Upper lobe of left lung (tissue), 6 donors: ENCODE results near the gene XPNPEP2. TPM values are rescaled to one million over a fixed set of nuclear protein-coding genes. Genes with fewer than 3 reads are reported as not detected.

Source experiments
- ATAC-seq, 2 donors: fragments of 200-7000 bp; cut with Tn5 transposase; one replicate each; pipeline ENCODE4 v1.9.1; 2022; ENCODE audit warnings: mild to moderate bottlenecking in 2 of 2, moderate library complexity in 2 of 2; ENCODE audit not compliant: low FRiP score in 2 of 2
- DNase-seq, 2 donors: peaks; one replicate each; pipeline ENCODE4 v3.0.0-alpha.2; 2019 to 2020
- H3K27ac ChIP-seq, 4 donors: fragments of 200-600 bp; sonication (generic); one replicate each; pipeline ENCODE4 v1.5.1; 2016 to 2019
- H3K27me3 ChIP-seq, 4 donors: fragments of 200-600 bp; sonication (generic); one replicate each; pipeline ENCODE4 v1.5.1; 2017 to 2019
- H3K36me3 ChIP-seq, 4 donors: fragments of 200-600 bp; sonication (generic); one replicate each; pipeline ENCODE4 v1.5.1; 2016 to 2019
- H3K4me1 ChIP-seq, 4 donors: fragments of 200-600 bp; sonication (generic); one replicate each; pipeline ENCODE4 v1.5.1; 2018 to 2019
- H3K4me3 ChIP-seq, 4 donors: fragments of 200-600 bp; sonication (generic); one replicate each; pipeline ENCODE4 v1.5.1; 2017 to 2019; ENCODE audit warnings: mild to moderate bottlenecking in 2 of 4, moderate library complexity in 1 of 4
- H3K9me3 ChIP-seq, 4 donors: fragments of 200-600 bp; sonication (generic); one replicate each; pipeline ENCODE4 v1.5.1; 2018 to 2019
- EP300 ChIP-seq, 4 donors: sonication (generic); formaldehyde crosslinking; IDR thresholded peaks; one replicate each; pipeline ENCODE4 v1.5.1; 2017; ENCODE audit warnings: antibody characterized with exemption in 4 of 4, control low read depth in 2 of 4
- POLR2A ChIP-seq, 4 donors: fragments of 450-650 bp; IDR thresholded peaks; one replicate each; pipeline ENCODE4 v1.5.1; 2016 to 2017; ENCODE audit warnings: antibody characterized with exemption in 4 of 4, mild to moderate bottlenecking in 2 of 4
- POLR2AphosphoS5 ChIP-seq, 2 donors: sonication (generic); formaldehyde crosslinking; IDR thresholded peaks; one replicate each; pipeline ENCODE4 v1.5.1; 2017; ENCODE audit warnings: antibody characterized with exemption in 2 of 2
- WGBS, 2 donors: methylation state at CpG; one replicate each; pipeline ENCODE4 v1.1.5; 2017 to 2018; 5-methylcytosine and 5-hydroxymethylcytosine counted together
- total RNA-seq, 6 donors: library from RNA; depleted of rRNA in 4 of 6; stranded (reverse); fragments of >200 nt in 4 of 6; gene quantifications; one replicate each; pipeline versions ENCODE4 v1.1.0 to v1.2.1, GENCODE V29; 2016 to 2021
- TF ChIP-seq, protein P1 (sequence below), 6 experiments: fragments of 450-650 bp in 4 of 6; fragments of 200-600 bp in 2 of 6; sonication (generic) in 2 of 6; IDR thresholded peaks; one replicate each; pipeline ENCODE4 v1.5.1; 2016 to 2019; ENCODE audit warnings: antibody characterized with exemption in 6 of 6
- donor health status: DM: no; HTN: no; CAD: no; lungs with moderate emphysema.
- donor health status: DM: no; HTN: yes; CAD: no; lungs with severe emphysema.

Gene XPNPEP2
- total RNA-seq, 6 donors from 2014 or later: 0.91 to 5.1 (median 2.5) TPM; not detected in 2

- no peak for DNase-seq
- TF ChIP-seq, protein P1, sequence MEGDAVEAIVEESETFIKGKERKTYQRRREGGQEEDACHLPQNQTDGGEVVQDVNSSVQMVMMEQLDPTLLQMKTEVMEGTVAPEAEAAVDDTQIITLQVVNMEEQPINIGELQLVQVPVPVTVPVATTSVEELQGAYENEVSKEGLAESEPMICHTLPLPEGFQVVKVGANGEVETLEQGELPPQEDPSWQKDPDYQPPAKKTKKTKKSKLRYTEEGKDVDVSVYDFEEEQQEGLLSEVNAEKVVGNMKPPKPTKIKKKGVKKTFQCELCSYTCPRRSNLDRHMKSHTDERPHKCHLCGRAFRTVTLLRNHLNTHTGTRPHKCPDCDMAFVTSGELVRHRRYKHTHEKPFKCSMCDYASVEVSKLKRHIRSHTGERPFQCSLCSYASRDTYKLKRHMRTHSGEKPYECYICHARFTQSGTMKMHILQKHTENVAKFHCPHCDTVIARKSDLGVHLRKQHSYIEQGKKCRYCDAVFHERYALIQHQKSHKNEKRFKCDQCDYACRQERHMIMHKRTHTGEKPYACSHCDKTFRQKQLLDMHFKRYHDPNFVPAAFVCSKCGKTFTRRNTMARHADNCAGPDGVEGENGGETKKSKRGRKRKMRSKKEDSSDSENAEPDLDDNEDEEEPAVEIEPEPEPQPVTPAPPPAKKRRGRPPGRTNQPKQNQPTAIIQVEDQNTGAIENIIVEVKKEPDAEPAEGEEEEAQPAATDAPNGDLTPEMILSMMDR (IDR thresholded peaks at IDR 0.05): no peak
- TF ChIP-seq POLR2AphosphoS5 (IDR thresholded peaks at IDR 0.05) (no peak), EP300 (IDR thresholded peaks at IDR 0.05) (no peak), POLR2A (IDR thresholded peaks at IDR 0.05) (no peak)
- Histone ChIP-seq H3K27me3 (no peaks in the 10 kb centered on the region), H3K9me3 (no peaks in the 10 kb centered on the region), H3K4me3 (peak overlapping the region in 3 of 4 donors; percentile 28 to 47 (median 38)), H3K4me1 (peaks cover 0 to 9% (median 2%) of the 10 kb centered on the region in 4 donors), H3K36me3 (no peaks in the 10 kb centered on the region), H3K27ac (peak overlapping the region; percentile 62 to 82 (median 76))
- peak in 1 of 2 donors; percentile 52 for ATAC-seq
- 76 to 82% methylated on average over 4 to 6 of the region's 6 CpGs for WGBS, 2 donors
These were observed 41.8 kb downstream of the XPNPEP2 start for GRCh38 chrX:129780441-129781105.

- ATAC-seq: peak; percentile 49 to 74
- peak overlapping the region in 3 of 4 donors; percentile 28 to 47 (median 38) for H3K4me3 ChIP-seq
- DNase-seq: peak in 1 of 2 donors; percentile 73
- TF ChIP-seq POLR2AphosphoS5 (IDR thresholded peaks at IDR 0.05) (peak in 1 of 2 donors; percentile 12), EP300 (IDR thresholded peaks at IDR 0.05) (no peak), POLR2A (IDR thresholded peaks at IDR 0.05) (peak in 1 of 4 donors; percentile 40)
- TF ChIP-seq, protein P1 (IDR thresholded peaks at IDR 0.05): no peak
- peaks cover 0 to 15% (median 2%) of the 10 kb centered on the region in 4 donors for H3K4me1 ChIP-seq
- H3K9me3 ChIP-seq: no peaks in the 10 kb centered on the region
- WGBS, 2 donors: 60% methylated on average over 8 of the region's 8 CpGs; no CpG with 5 or more reads in 1 of the 2 donors
- H3K36me3 ChIP-seq: no peaks in the 10 kb centered on the region
- no peaks in the 10 kb centered on the region for H3K27me3 ChIP-seq
- peak overlapping the region; percentile 62 to 82 (median 76) for H3K27ac ChIP-seq
These were observed 42.4 kb downstream of the XPNPEP2 start for GRCh38 chrX:129781134-129781672.

DNA sequence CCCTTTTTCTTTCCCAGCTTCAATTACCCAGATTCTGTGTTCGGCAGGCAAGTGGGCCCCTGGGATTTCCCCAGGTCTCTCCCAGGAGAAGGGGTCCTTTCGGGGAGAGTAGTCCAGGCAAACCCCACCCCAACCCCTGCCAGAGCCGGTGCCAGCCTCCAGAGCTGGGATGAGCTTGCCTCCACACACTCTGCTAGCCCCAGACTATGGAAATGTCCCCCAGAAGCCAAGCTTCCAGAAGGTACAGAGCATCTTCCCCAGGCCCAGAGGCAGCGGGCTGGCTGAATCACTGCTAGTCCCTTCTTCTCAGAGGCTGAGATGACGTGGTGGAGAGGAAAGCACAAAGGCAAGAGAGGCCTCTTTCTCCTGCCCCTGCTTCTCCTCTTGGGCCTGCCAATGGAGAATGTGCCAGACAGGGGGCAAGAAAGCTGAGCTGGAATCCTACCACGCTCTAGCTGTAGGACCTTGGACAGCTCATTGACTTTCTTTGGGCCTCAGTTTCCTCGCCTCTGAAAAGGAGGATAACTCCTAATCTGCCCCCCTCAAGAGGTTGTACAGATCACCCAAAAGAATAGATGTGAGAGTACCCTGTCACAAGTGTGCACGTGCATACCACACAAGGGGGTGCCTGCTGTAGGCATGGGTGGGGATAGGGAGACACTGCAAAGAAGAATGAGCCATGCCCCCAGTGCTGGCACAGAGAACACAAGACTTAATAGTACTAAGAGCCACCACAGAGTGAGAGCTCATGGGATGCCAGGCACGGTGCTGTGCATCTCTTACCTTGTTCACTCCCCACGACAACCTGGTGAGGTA is 43.1 kb downstream of the XPNPEP2 start:
- 67 to 69% methylated on average over 2 to 10 of the region's 10 CpGs for WGBS, 2 donors
- Histone ChIP-seq H3K27ac (peak overlapping the region in 3 of 4 donors; percentile 53 to 82 (median 82)), H3K9me3 (no peaks in the 10 kb centered on the region), H3K4me1 (peaks cover 0 to 15% (median 2%) of the 10 kb centered on the region in 4 donors), H3K36me3 (no peaks in the 10 kb centered on the region), H3K4me3 (peak overlapping the region in 3 of 4 donors; percentile 4 to 47 (median 9)), H3K27me3 (no peaks in the 10 kb centered on the region)
- no peak for DNase-seq
- no peak for ATAC-seq
- TF ChIP-seq, protein P1 (IDR thresholded peaks at IDR 0.05): no peak
- TF ChIP-seq POLR2AphosphoS5 (IDR thresholded peaks at IDR 0.05): no peak
- no peak for TF ChIP-seq POLR2A (IDR thresholded peaks at IDR 0.05)

DNA sequence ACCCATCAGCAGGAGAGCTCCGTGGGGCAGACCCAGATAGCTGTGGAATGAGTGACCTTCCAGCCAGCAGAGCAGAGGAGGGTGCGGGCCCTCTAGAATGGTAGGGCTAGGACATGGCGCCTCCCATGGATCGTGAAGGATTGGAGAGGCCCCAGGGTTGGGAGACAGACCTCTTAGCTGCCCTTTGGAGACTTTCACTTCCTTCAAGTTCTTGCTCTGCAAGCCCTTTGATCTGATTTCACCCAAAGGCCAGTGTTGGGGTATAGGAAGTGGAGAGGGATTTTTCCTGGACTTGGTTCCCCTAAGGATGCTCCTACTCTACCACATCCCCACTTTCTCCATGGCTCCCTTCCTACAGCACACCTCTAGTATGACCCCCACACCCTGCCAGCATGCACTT is 43.9 kb downstream of the XPNPEP2 start:
- peaks cover 0 to 15% (median 0%) of the 10 kb centered on the region in 4 donors for H3K4me1 ChIP-seq
- TF ChIP-seq POLR2AphosphoS5 (IDR thresholded peaks at IDR 0.05) (no peak), EP300 (IDR thresholded peaks at IDR 0.05) (no peak), POLR2A (IDR thresholded peaks at IDR 0.05) (no peak)
- TF ChIP-seq, protein P1 (IDR thresholded peaks at IDR 0.05): no peak
- no peaks in the 10 kb centered on the region for H3K9me3 ChIP-seq
- ATAC-seq: no peak
- DNase-seq: no peak
- peak overlapping the region in 1 of 4 donors; percentile 16 for H3K4me3 ChIP-seq
- no peaks in the 10 kb centered on the region for H3K36me3 ChIP-seq
- 67 to 74% methylated on average over 4 of the region's 4 CpGs for WGBS, 2 donors
- peak overlapping the region in 2 of 4 donors; percentile 9 to 43 for H3K27ac ChIP-seq
- no peaks in the 10 kb centered on the region for H3K27me3 ChIP-seq
